Measurements from ENCODE around the gene EEFSEC. TPM values are rescaled to one million over a fixed set of nuclear protein-coding genes. Genes with fewer than 3 reads are reported as not detected.
A peak's percentile ranks its signal among the peaks of the same experiment; 100 is the strongest.

Gene EEFSEC
- total and polyA plus RNA-seq, 11 donors, result 17.5 to 48.0 (median 22.5) TPM

GRCh38 chr3:128180436-128180835 lies 27.2 kb downstream of the EEFSEC start:
- 70 to 83% (median 78%) methylated on average over 2 of the region's 2 CpGs for WGBS, 4 donors
- peak in 3 of 4 donors; percentile 26 to 55 (median 41) for ATAC-seq

GRCh38 chr3:128180913-128181312 lies 27.6 kb downstream of the EEFSEC start:
- DNase-seq (peak in 1 of 5 donors; percentile 48), ATAC-seq (peak; percentile 40 to 90 (median 72))
- no peak overlapping the region for H3K27ac ChIP-seq
- TF ChIP-seq CTCF (IDR thresholded peaks at IDR 0.05) (no peak), POLR2A (IDR thresholded peaks at IDR 0.05) (no peak)
- no peaks in the 10 kb centered on the region for H3K9me3 ChIP-seq
- no peak overlapping the region for H3K4me3 ChIP-seq
- no peaks in the 10 kb centered on the region for H3K36me3 ChIP-seq
- H3K4me1 ChIP-seq, result peaks cover 0 to 45% (median 29%) of the 10 kb centered on the region in 12 donors
- H3K27me3 ChIP-seq, result no peaks in the 10 kb centered on the region
- intact Hi-C loops (cut with DNase I), result no loop called here
- WGBS, 4 donors, result 54 to 71% (median 62%) methylated on average over 3 of the region's 3 CpGs

More at GRCh38 chr3:128180436-128180835, 27.2 kb downstream of the EEFSEC start:
- Histone ChIP-seq H3K4me1 (peaks cover 0 to 50% (median 33%) of the 10 kb centered on the region in 12 donors), H3K9me3 (no peaks in the 10 kb centered on the region), H3K4me3 (no peak overlapping the region), H3K27ac (no peak overlapping the region), H3K36me3 (no peaks in the 10 kb centered on the region), H3K27me3 (no peaks in the 10 kb centered on the region)
- no peak for DNase-seq
- TF ChIP-seq POLR2A (IDR thresholded peaks at IDR 0.05) (no peak), CTCF (IDR thresholded peaks at IDR 0.05) (no peak)
- intact Hi-C loops (cut with DNase I), result no loop called here

- Histone ChIP-seq H3K4me1 (peaks cover 0 to 32% (median 23%) of the 10 kb centered on the region in 12 donors), H3K9me3 (no peaks in the 10 kb centered on the region), H3K4me3 (no peak overlapping the region), H3K36me3 (no peaks in the 10 kb centered on the region), H3K27me3 (no peaks in the 10 kb centered on the region), H3K27ac (no peak overlapping the region)
- TF ChIP-seq CTCF (IDR thresholded peaks at IDR 0.05) (no peak), POLR2A (IDR thresholded peaks at IDR 0.05) (no peak)
- DNase-seq (no peak), ATAC-seq (no peak)
- WGBS, 4 donors, result 71 to 88% (median 82%) methylated on average over 6 of the region's 6 CpGs
- intact Hi-C loops (cut with DNase I), result no loop called here
Measured at GRCh38 chr3:128182656-128183055, 29.4 kb downstream of the EEFSEC start.

- no peak for DNase-seq
- no peaks in the 10 kb centered on the region for H3K27me3 ChIP-seq
- no peaks in the 10 kb centered on the region for H3K9me3 ChIP-seq
- intact Hi-C loops (cut with DNase I), result no loop called here
- H3K36me3 ChIP-seq, result no peaks in the 10 kb centered on the region
- H3K4me1 ChIP-seq, result peaks cover 0 to 20% (median 7%) of the 10 kb centered on the region in 12 donors
- TF ChIP-seq CTCF (IDR thresholded peaks at IDR 0.05), result no peak
- TF ChIP-seq POLR2A (IDR thresholded peaks at IDR 0.05), result no peak
- 94 to 95% (median 95%) methylated on average over 3 of the region's 3 CpGs for WGBS, 4 donors
- no peak overlapping the region for H3K4me3 ChIP-seq
- ATAC-seq, result no peak
- no peak overlapping the region for H3K27ac ChIP-seq
Measured at GRCh38 chr3:128185630-128186447, 32.6 kb downstream of the EEFSEC start.
